GM12878 (cell line): ENCODE results near the gene YIPF6. TPM values are rescaled to one million over a fixed set of nuclear protein-coding genes. Genes with fewer than 3 reads are reported as not detected.

Experiments
- ATAC-seq: fragments of 200-7000 bp; cut with Tn5 transposase; 3 replicates; pipeline ENCODE4 v1.9.1; 2020; ENCODE audit warnings: mild to moderate bottlenecking, moderate library complexity
- BruUV-seq: library from RNA; stranded (reverse); fragments of 400-500 nt; replicated peaks from 2 replicates; lab custom pipeline; 2021; lab: Mats Ljungman, UMichigan
- CTCF ChIA-PET: fragments of 300-600 bp; sonication (Branson Sonifier 250); formaldehyde crosslinking; extraction: SDS; loops from one replicate; lab custom pipeline; 2021; ENCODE audit warnings: inconsistent platforms; lab: Yijun Ruan, JAX
- POLR2A ChIA-PET: fragments of 350-600 bp; formaldehyde crosslinking; extraction: SDS; loops from one replicate; lab custom pipeline; 2021; ENCODE audit warnings: inconsistent platforms; lab: Charles Lee
- RAD21 ChIA-PET: fragments of 300-600 bp; sonication (Branson Sonifier 250); formaldehyde crosslinking; loops from one replicate; lab custom pipeline; 2023; ENCODE audit warnings: antibody characterized with exemption; ENCODE audit not compliant: unreplicated experiment; lab: Charles Lee
- SMC1A ChIA-PET: fragments of 300-600 bp; sonication (Branson Sonifier 250); formaldehyde crosslinking; loops from one replicate; lab custom pipeline; 2023; ENCODE audit not compliant: unreplicated experiment, uncharacterized antibody; lab: Charles Lee
- DNase-seq: peaks from one replicate; pipeline ENCODE4 v3.0.0-alpha.2; 2011; ENCODE audit warnings: low read depth, low spot score
- FAIRE-seq: peaks from 3 replicates; lab custom pipeline; 2011; peaks lifted over from hg19 to GRCh38; lab: Jason Lieb, UNC
- H2AFZ ChIP-seq: 2 replicates; pipeline ENCODE4 v1.6.0; 2011; ENCODE audit warnings: low read depth, low read length, control low read depth; ENCODE audit not compliant: control insufficient read depth
- H3K27ac ChIP-seq: 2 replicates; pipeline ENCODE4 v1.5.1; 2011; ENCODE audit warnings: control low read depth; ENCODE audit not compliant: control insufficient read depth, insufficient read depth
- H3K27me3 ChIP-seq, 2 experiments: replicated peaks in 1 of 2; 2 replicates each; pipeline versions ENCODE4 v1.6.0 to v1.6.1; 2011; ENCODE audit warnings: low read length in 1 of 2; ENCODE audit not compliant: control insufficient read depth in 2 of 2, insufficient read depth in 2 of 2
- H3K36me3 ChIP-seq, 2 experiments: 2 replicates each; pipeline ENCODE4 v1.5.1; 2011; ENCODE audit warnings: low read length in 1 of 2; ENCODE audit not compliant: control insufficient read depth in 2 of 2, insufficient read depth in 2 of 2
- H3K4me1 ChIP-seq: 2 replicates; pipeline ENCODE4 v1.6.1; 2011; ENCODE audit warnings: mild to moderate bottlenecking, low read length, moderate library complexity, mixed read lengths; ENCODE audit not compliant: control insufficient read depth, insufficient read depth
- H3K4me2 ChIP-seq: 2 replicates; pipeline ENCODE4 v1.6.0; 2011; ENCODE audit warnings: control low read depth; ENCODE audit not compliant: control insufficient read depth, insufficient read depth
- H3K4me3 ChIP-seq: fragments of 200-600 bp; sonication (generic); 2 replicates; pipeline ENCODE4 v1.5.1; 2016
- H3K79me2 ChIP-seq: 2 replicates; pipeline ENCODE4 v1.6.0; 2011; ENCODE audit warnings: low read length; ENCODE audit not compliant: control insufficient read depth, insufficient read depth
- H3K9ac ChIP-seq: 2 replicates; pipeline ENCODE4 v1.8.0; 2011; ENCODE audit warnings: low read length, control low read depth, mixed read lengths; ENCODE audit not compliant: control insufficient read depth, insufficient read depth
- H3K9me3 ChIP-seq: replicated peaks from 3 replicates; pipeline ENCODE4 v1.5.1; 2011; ENCODE audit warnings: mild to moderate bottlenecking, low read length; ENCODE audit not compliant: control insufficient read depth, insufficient read depth
- H4K20me1 ChIP-seq: 2 replicates; pipeline ENCODE4 v1.6.0; 2011; ENCODE audit not compliant: control insufficient read depth, insufficient read depth
- CBFB ChIP-seq: IDR thresholded peaks from 2 replicates; pipeline ENCODE4 v1.6.1; 2016; ENCODE audit warnings: antibody characterized with exemption, low read depth
- CBX5 ChIP-seq: sonication (generic); IDR thresholded peaks from 2 replicates; pipeline ENCODE4 v1.6.1; 2016; ENCODE audit warnings: low read depth, moderate library complexity, mild to moderate bottlenecking, inconsistent platforms
- DPF2 ChIP-seq: fragments of 450-650 bp; IDR thresholded peaks from 2 replicates; pipeline ENCODE4 v1.6.1; 2017; ENCODE audit warnings: mild to moderate bottlenecking
- GABPA ChIP-seq: IDR thresholded peaks from 2 replicates; pipeline ENCODE4 v1.6.1; 2014; ENCODE audit warnings: antibody characterized with exemption, low read depth, mild to moderate bottlenecking, inconsistent platforms
- MTA3 ChIP-seq: IDR thresholded peaks from 2 replicates; pipeline ENCODE4 v1.6.1; 2012; ENCODE audit warnings: low read length, inconsistent platforms, borderline replicate concordance
- NFXL1 ChIP-seq: fragments of 450-650 bp; IDR thresholded peaks from 2 replicates; pipeline ENCODE4 v1.6.1; 2017; ENCODE audit warnings: antibody characterized with exemption, mild to moderate bottlenecking, borderline replicate concordance
- NR2C1 ChIP-seq: fragments of 450-650 bp; IDR thresholded peaks from 2 replicates; pipeline ENCODE4 v1.6.1; 2017; ENCODE audit warnings: antibody characterized with exemption, mild to moderate bottlenecking, moderate library complexity
- NRF1 ChIP-seq: conservative IDR thresholded peaks from 2 replicates; pipeline ENCODE4 v1.6.1; 2011; ENCODE audit warnings: mild to moderate bottlenecking, low read depth, low read length, improper control_type of control experiment
- PAX8 ChIP-seq: fragments of 450-650 bp; IDR thresholded peaks from 2 replicates; pipeline ENCODE4 v1.6.1; 2017; ENCODE audit warnings: mild to moderate bottlenecking, moderate library complexity
- RB1 ChIP-seq: fragments of 450-650 bp; formaldehyde crosslinking; IDR thresholded peaks from 2 replicates; pipeline ENCODE4 v1.6.1; 2017; ENCODE audit warnings: mild to moderate bottlenecking, borderline replicate concordance
- SP1 ChIP-seq: IDR thresholded peaks from one replicate; pipeline ENCODE4 v1.6.1; 2011; ENCODE audit warnings: low read depth, low read length
- SPI1 ChIP-seq: IDR thresholded peaks from 2 replicates; pipeline ENCODE4 v1.6.1; 2011; ENCODE audit warnings: low read depth, mild to moderate bottlenecking, low read length, moderate library complexity, borderline replicate concordance; ENCODE audit not compliant: insufficient read depth
- ZBED1 ChIP-seq: IDR thresholded peaks from 2 replicates; pipeline ENCODE4 v1.6.1; 2016; ENCODE audit warnings: borderline replicate concordance
- ZBTB40 ChIP-seq: fragments of 450-650 bp; IDR thresholded peaks from 2 replicates; pipeline ENCODE4 v1.6.1; 2016; ENCODE audit warnings: mild to moderate bottlenecking, moderate library complexity, borderline replicate concordance
- ZNF207 ChIP-seq: fragments of 450-650 bp; IDR thresholded peaks from 2 replicates; pipeline ENCODE4 v1.6.1; 2014; ENCODE audit warnings: antibody characterized with exemption, mild to moderate bottlenecking, borderline replicate concordance
- ZNF622 ChIP-seq: fragments of 450-650 bp; IDR thresholded peaks from 2 replicates; pipeline ENCODE4 v1.6.1; 2017; ENCODE audit warnings: mild to moderate bottlenecking, inconsistent platforms
- WGBS: methylation state at CpG from one replicate; pipeline ENCODE4 v1.1.6; 2016; ENCODE audit warnings: low lambda C conversion rate; ENCODE audit not compliant: insufficient replicate concordance, insufficient coverage; ENCODE audit errors: missing lambda C conversion rate; 5-methylcytosine and 5-hydroxymethylcytosine counted together
- in situ Hi-C: fragments of 300-500 bp; cut with MboI; formaldehyde crosslinking; loops from 9 replicates; pipeline ENCODE4 v1.14.3; 2018; ENCODE audit warnings: mixed read lengths
- intact Hi-C: fragments of 100-400 bp; cut with micrococcal nuclease; formaldehyde crosslinking; loops from one replicate; pipeline ENCODE4 v1.14.2; 2022; ENCODE audit not compliant: unreplicated experiment
- polyA plus RNA-seq, 11 experiments: library from polyadenylated mRNA; depleted of rRNA in 4 of 11; unstranded in 6 of 11; stranded (reverse) in 5 of 11; fragments of >200 nt; fragmentation: Nextera tagmentation in 4 of 11; fragmentation: Illumina TruSeq in 1 of 11; extraction: Ambion mirVana in 4 of 11; extraction: Trizol in 1 of 11; gene quantifications; 1 replicate in 1 of 11; 2 replicates in 10 of 11; pipeline versions ENCODE4 v1.2.1 to v1.2.3, GENCODE V29; 2011 to 2016; ENCODE audit warnings: inconsistent platforms in 2 of 11, missing spikeins in 2 of 11, low read depth in 1 of 11
- total RNA-seq, 4 experiments: library from RNA; depleted of rRNA in 3 of 4; stranded (reverse); fragments of >200 nt in 3 of 4; fragmentation: Illumina TruSeq in 1 of 4; extraction: Trizol in 1 of 4; gene quantifications; 2 replicates each; pipeline versions ENCODE4 v1.2.1 to v1.2.3, GENCODE V29; 2013 to 2021
- TF ChIP-seq, protein P1 (sequence below): fragments of 150-350 bp; IDR thresholded peaks from 2 replicates; pipeline ENCODE4 v1.6.1; 2014; ENCODE audit warnings: mild to moderate bottlenecking, low read depth, low read length

YIPF6 gene
- total and polyA plus RNA-seq, 10 of the 15 experiments (the other 5 are each of a cell fraction or from before 2014, with no cell fraction given) = 5.9 to 23.1 (median 12.2) TPM

GRCh38 chrX:68570598-68570997 lies 71.7 kb downstream of the YIPF6 start:
- intact Hi-C loops = no loop called here
- no peak for FAIRE-seq

More at GRCh38 chrX:68570598-68570997, 71.7 kb downstream of the YIPF6 start:
- ATAC-seq (no peak), DNase-seq (no peak)
- ChIA-PET POLR2A (interaction anchor here (0.6 kb wide), 1 partner anchor 78 kb away, joined by 5 read pairs; no protein-coding TSS in a partner anchor), SMC1A (interaction anchor here (1.1 to 1.8 kb wide), 2 partner anchors 14 to 16 kb away, joined by 4 to 7 read pairs; no protein-coding TSS in a partner anchor), CTCF (interaction anchor here (1.4 kb wide), 1 partner anchor 15 kb away, joined by 3 read pairs; no protein-coding TSS in a partner anchor), RAD21 (no interaction called here)
- 29% methylated on average over 4 of the region's 4 CpGs for WGBS
- H3K27me3 ChIP-seq = no peaks in the 10 kb centered on the region
- H2AFZ ChIP-seq = no peak overlapping the region
- BruUV-seq = no TSS peak
- no peak overlapping the region for H3K9ac ChIP-seq
- in situ Hi-C loops = no loop called here
- H3K4me3 ChIP-seq = no peak overlapping the region
- H3K36me3 ChIP-seq = no peaks in the 10 kb centered on the region
- no peak overlapping the region for H3K4me2 ChIP-seq
- no peaks in the 10 kb centered on the region for H3K9me3 ChIP-seq
- TF ChIP-seq PAX8 (no peak), NRF1 (no peak), NFXL1 (no peak), NR2C1 (no peak), SPI1 (no peak), SP1 (no peak), DPF2 (no peak), ZBED1 (no peak), CBFB (no peak), GABPA (no peak), MTA3 (no peak), ZNF207 (no peak), CBX5 (no peak), RB1 (no peak), ZNF622 (no peak), ZBTB40 (no peak)
- TF ChIP-seq, protein P1, sequence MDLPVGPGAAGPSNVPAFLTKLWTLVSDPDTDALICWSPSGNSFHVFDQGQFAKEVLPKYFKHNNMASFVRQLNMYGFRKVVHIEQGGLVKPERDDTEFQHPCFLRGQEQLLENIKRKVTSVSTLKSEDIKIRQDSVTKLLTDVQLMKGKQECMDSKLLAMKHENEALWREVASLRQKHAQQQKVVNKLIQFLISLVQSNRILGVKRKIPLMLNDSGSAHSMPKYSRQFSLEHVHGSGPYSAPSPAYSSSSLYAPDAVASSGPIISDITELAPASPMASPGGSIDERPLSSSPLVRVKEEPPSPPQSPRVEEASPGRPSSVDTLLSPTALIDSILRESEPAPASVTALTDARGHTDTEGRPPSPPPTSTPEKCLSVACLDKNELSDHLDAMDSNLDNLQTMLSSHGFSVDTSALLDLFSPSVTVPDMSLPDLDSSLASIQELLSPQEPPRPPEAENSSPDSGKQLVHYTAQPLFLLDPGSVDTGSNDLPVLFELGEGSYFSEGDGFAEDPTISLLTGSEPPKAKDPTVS = no peak
- H3K79me2 ChIP-seq = no peaks in the 10 kb centered on the region
- no peaks in the 10 kb centered on the region for H4K20me1 ChIP-seq
- no peaks in the 10 kb centered on the region for H3K4me1 ChIP-seq
- no peak overlapping the region for H3K27ac ChIP-seq
